ENCODE data around the gene TPST2. TPM values are rescaled to one million over a fixed set of nuclear protein-coding genes. Genes with fewer than 3 reads are reported as not detected.

TPST2 gene
- polyA plus RNA-seq, 3 donors, result 62.8 to 83.8 (median 69.5) TPM

GRCh38 chr22:26548303-26548702, 41.6 kb downstream of the TPST2 start:
- peaks cover 29 to 69% of the 10 kb centered on the region in 2 donors for H3K36me3 Mint-ChIP-seq
- Histone ChIP-seq H2AFZ (ENCODE audit: insufficient read depth, low read depth, low read length, poor library complexity, severe bottlenecking) (no peak overlapping the region), H4K20me1 (ENCODE audit: insufficient read depth, low read length) (peaks cover 74% of the 10 kb centered on the region), H3K4me1 (ENCODE audit: control insufficient read depth in 1 of 2, insufficient read depth in 2 of 2, low read length in 2 of 2) (peaks cover 24 to 34% of the 10 kb centered on the region in 2 donors), H3K27ac (ENCODE audit: low read depth in 1 of 2, low read length in 2 of 2) (peak overlapping the region in 1 of 2 donors; percentile 54), H3K9me3 (replicated peaks in 1 of 2; ENCODE audit: control insufficient read depth in 1 of 2, insufficient read depth in 1 of 2, low read length in 2 of 2) (no peaks in the 10 kb centered on the region), H3K36me3 (replicated peaks in 1 of 2; ENCODE audit: control insufficient read depth in 1 of 2, insufficient read depth in 2 of 2, low read length in 2 of 2) (peaks cover 0 to 45% of the 10 kb centered on the region in 2 donors), H3K79me2 (ENCODE audit: insufficient read depth, low read length) (peaks cover 85% of the 10 kb centered on the region), H3K27me3 (ENCODE audit: control insufficient read depth in 2 of 2, insufficient read depth in 2 of 2, low read length in 2 of 2) (no peaks in the 10 kb centered on the region), H3K9ac (ENCODE audit: insufficient read depth, low read length, poor library complexity, severe bottlenecking) (no peak overlapping the region), H3K4me2 (replicated peaks; ENCODE audit: extremely low read depth, low read length, poor library complexity, severe bottlenecking) (no peak overlapping the region), H3K4me3 (replicated peaks in 1 of 3; ENCODE audit: low read depth in 2 of 3, low read length in 3 of 3) (no peak overlapping the region)
- H3K4me1 Mint-ChIP-seq, result peaks cover 31% of the 10 kb centered on the region
- no peak for DNase-seq
- H3K9me3 Mint-ChIP-seq, result peaks cover 0 to 2% (median 0%) of the 10 kb centered on the region in 7 donors
- H3K27ac Mint-ChIP-seq, result peak overlapping the region in 1 of 7 donors; percentile 42
- no peak for TF ChIP-seq CTCF (IDR thresholded peaks at IDR 0.05)
- WGBS (ENCODE audit: insufficient coverage), result 100% methylated on average over 1 of the region's 3 CpGs
- intact Hi-C loops (cut with micrococcal nuclease), result no loop called here
- H3K4me3 Mint-ChIP-seq, result no peak overlapping the region
- peaks cover 0 to 2% (median 0%) of the 10 kb centered on the region in 3 donors for H3K27me3 Mint-ChIP-seq (ENCODE audit: low read depth in 3 of 3)

DNA sequence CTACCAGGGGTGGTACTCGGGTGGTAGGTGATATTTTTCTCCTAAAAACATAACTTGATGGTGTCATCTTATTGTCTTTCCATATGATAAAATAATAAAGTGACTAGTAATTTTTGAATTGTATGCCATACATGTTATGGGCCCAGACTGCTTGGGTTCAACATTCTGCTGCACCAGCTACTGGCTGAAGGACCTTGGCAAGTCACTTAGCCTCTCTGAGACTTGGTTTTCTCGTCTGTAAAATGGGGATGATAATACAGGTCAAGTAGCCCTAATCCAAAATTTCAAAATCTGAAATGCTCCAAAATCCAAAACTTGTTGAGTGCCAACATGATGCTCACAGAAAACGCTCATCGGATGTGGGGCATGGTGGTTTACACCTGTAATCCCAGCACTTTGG, 42.1 kb downstream of the TPST2 start:
- H3K4me1 ChIP-seq (ENCODE audit: control insufficient read depth in 1 of 2, insufficient read depth in 2 of 2, low read length in 2 of 2), result peaks cover 29 to 38% of the 10 kb centered on the region in 2 donors
- H3K4me3 Mint-ChIP-seq, result no peak overlapping the region
- WGBS (ENCODE audit: insufficient coverage), result 93% methylated on average over 2 of the region's 4 CpGs

More for the DNA sequence above, 42.1 kb downstream of the TPST2 start:
- Mint-ChIP-seq H3K9me3 (peaks cover 0 to 2% (median 0%) of the 10 kb centered on the region in 7 donors), H3K36me3 (peaks cover 29 to 69% of the 10 kb centered on the region in 2 donors), H3K4me1 (peaks cover 34% of the 10 kb centered on the region), H3K27me3 (ENCODE audit: low read depth in 3 of 3) (peaks cover 0 to 2% (median 0%) of the 10 kb centered on the region in 3 donors), H3K27ac (no peak overlapping the region)
- H3K4me3 ChIP-seq (replicated peaks in 1 of 3; ENCODE audit: low read depth in 2 of 3, low read length in 3 of 3), result no peak overlapping the region
- H3K27me3 ChIP-seq (ENCODE audit: control insufficient read depth in 2 of 2, insufficient read depth in 2 of 2, low read length in 2 of 2), result no peaks in the 10 kb centered on the region
- H3K9ac ChIP-seq (ENCODE audit: insufficient read depth, low read length, poor library complexity, severe bottlenecking), result no peak overlapping the region
- peak overlapping the region in 1 of 2 donors; percentile 54 for H3K27ac ChIP-seq (ENCODE audit: low read depth in 1 of 2, low read length in 2 of 2)
- no peak overlapping the region for H2AFZ ChIP-seq (ENCODE audit: insufficient read depth, low read depth, low read length, poor library complexity, severe bottlenecking)
- peaks cover 81% of the 10 kb centered on the region for H3K79me2 ChIP-seq (ENCODE audit: insufficient read depth, low read length)
- TF ChIP-seq CTCF (IDR thresholded peaks at IDR 0.05), result no peak
- peaks cover 70% of the 10 kb centered on the region for H4K20me1 ChIP-seq (ENCODE audit: insufficient read depth, low read length)
- no peak for DNase-seq
- H3K4me2 ChIP-seq (replicated peaks; ENCODE audit: extremely low read depth, low read length, poor library complexity, severe bottlenecking), result no peak overlapping the region
- no peaks in the 10 kb centered on the region for H3K9me3 ChIP-seq (replicated peaks in 1 of 2; ENCODE audit: control insufficient read depth in 1 of 2, insufficient read depth in 1 of 2, low read length in 2 of 2)
- intact Hi-C loops (cut with micrococcal nuclease), result no loop called here
- peaks cover 0 to 45% of the 10 kb centered on the region in 2 donors for H3K36me3 ChIP-seq (replicated peaks in 1 of 2; ENCODE audit: control insufficient read depth in 1 of 2, insufficient read depth in 2 of 2, low read length in 2 of 2)

Data from CD14-positive monocyte (primary cell).